DOHH2 (cell line): ENCODE measurements around the gene SOAT2.

Experiments used
- CTCF ChIP-seq: fragments of 200-600 bp; sonication (generic); IDR thresholded peaks from one replicate; pipeline ENCODE4 v1.5.1; 2014; ENCODE audit warnings: antibody characterized with exemption, mild to moderate bottlenecking, low read depth, low read length; ENCODE audit not compliant: poor library complexity, severe bottlenecking
- EZH2phosphoT487 ChIP-seq: fragments of 200-600 bp; sonication (generic); IDR thresholded peaks from 2 replicates; pipeline ENCODE4 v1.6.1; 2017; ENCODE audit warnings: borderline replicate concordance, mild to moderate bottlenecking, antibody characterized with exemption, low read length, moderate library complexity, mixed read lengths

GRCh38 chr12:53173085-53173715 is 69.9 kb downstream of the SOAT2 start:
- no peak for TF ChIP-seq CTCF
- no peak for TF ChIP-seq EZH2phosphoT487
